H1 (cell line): ENCODE data around the gene PHOSPHO2.

ENCODE experiments used
- CREB1 ChIP-seq: IDR thresholded peaks from 2 replicates; pipeline ENCODE4 v1.6.1; 2012; ENCODE audit warnings: inconsistent platforms
- EP300 ChIP-seq, 2 experiments: IDR thresholded peaks; 1 replicate in 1 of 2; 2 replicates in 1 of 2; pipeline ENCODE4 v1.6.1; 2011 to 2012; ENCODE audit warnings: low read depth in 2 of 2, low read length in 2 of 2, mild to moderate bottlenecking in 2 of 2, borderline replicate concordance in 1 of 2, inconsistent platforms in 1 of 2, moderate library complexity in 1 of 2
- EZH2 ChIP-seq: fragments of 200-600 bp; sonication (generic); IDR thresholded peaks from 2 replicates; pipeline ENCODE4 v1.7.1; 2012; ENCODE audit warnings: low read depth, mild to moderate bottlenecking, moderate library complexity, low read length, inconsistent platforms; ENCODE audit not compliant: severe bottlenecking
- NRF1 ChIP-seq: IDR thresholded peaks from 2 replicates; pipeline ENCODE4 v1.6.1; 2011; ENCODE audit warnings: mild to moderate bottlenecking, low read depth, low read length, improper control_type of control experiment
- POLR2AphosphoS5 ChIP-seq: IDR thresholded peaks from 2 replicates; pipeline ENCODE4 v1.6.1; 2011; ENCODE audit warnings: low read depth, low read length
- RAD21 ChIP-seq, 2 experiments: IDR thresholded peaks in 1 of 2; conservative IDR thresholded peaks in 1 of 2; 2 replicates each; pipeline ENCODE4 v1.6.1; 2011; ENCODE audit warnings: low read depth in 2 of 2, low read length in 2 of 2, improper control_type of control experiment in 1 of 2, inconsistent platforms in 1 of 2, mild to moderate bottlenecking in 1 of 2, moderate library complexity in 1 of 2
- RFX5 ChIP-seq: IDR thresholded peaks from 2 replicates; pipeline ENCODE4 v1.6.1; 2011; ENCODE audit warnings: low read depth, low read length, improper control_type of control experiment, borderline replicate concordance
- RNF2 ChIP-seq: fragments of 200-900, 300-1000 bp; sonication (generic); IDR thresholded peaks from 2 replicates; pipeline ENCODE4 v1.7.1; 2016; ENCODE audit warnings: borderline replicate concordance, low read depth, mild to moderate bottlenecking, antibody characterized with exemption, low read length; ENCODE audit not compliant: poor library complexity, severe bottlenecking; ENCODE audit errors: missing control alignments
- SIN3A ChIP-seq, 2 experiments: IDR thresholded peaks in 1 of 2; conservative IDR thresholded peaks in 1 of 2; 2 replicates each; pipeline ENCODE4 v1.6.1; 2011 to 2012; ENCODE audit warnings: low read length in 2 of 2, improper control_type of control experiment in 1 of 2, low read depth in 1 of 2, mild to moderate bottlenecking in 1 of 2
- TF ChIP-seq, protein P1 (sequence below), 3 experiments: IDR thresholded peaks; 1 replicate in 2 of 3; 2 replicates in 1 of 3; pipeline versions ENCODE4 v1.5.1 to v1.6.1; 2011; ENCODE audit warnings: low read length in 3 of 3, mild to moderate bottlenecking in 3 of 3, inconsistent platforms in 2 of 3, low read depth in 1 of 3, moderate library complexity in 1 of 3; ENCODE audit not compliant: insufficient read depth in 1 of 3; ENCODE audit errors: control extremely low read depth in 1 of 3

DNA sequence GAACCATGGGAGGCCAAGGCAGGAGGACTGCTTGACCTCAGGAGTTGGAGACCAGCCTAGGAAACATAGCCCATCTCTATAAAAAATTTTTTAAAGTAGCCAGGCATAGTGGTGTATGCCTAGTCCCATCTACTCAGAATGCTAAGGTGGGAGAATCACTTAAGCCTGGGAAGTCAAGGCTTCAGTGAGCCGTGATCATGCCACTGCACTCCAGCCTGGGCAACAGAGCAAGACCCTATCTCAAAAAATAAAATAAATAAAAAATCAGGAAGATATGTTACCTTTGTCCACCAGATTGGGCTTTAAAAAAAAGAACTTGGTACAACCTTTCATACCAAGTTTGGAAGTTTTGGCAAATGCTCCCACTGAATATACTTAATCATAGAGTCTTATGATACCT lies 35.4 kb upstream of the PHOSPHO2 start:
- TF ChIP-seq CREB1 (no peak), EP300 (IDR thresholded peaks at IDR 0.05; ENCODE audit: borderline replicate concordance in 1 of 2, low read depth in 2 of 2, low read length in 2 of 2) (no peak), NRF1 (no peak), EZH2 (no peak), RNF2 (no peak), RFX5 (no peak), POLR2AphosphoS5 (no peak), SIN3A (conservative IDR thresholded peaks at IDR 0.05 in 1 of 2, IDR thresholded peaks at IDR 0.05 in 1 of 2; ENCODE audit: low read depth in 1 of 2, low read length in 2 of 2) (no peak), RAD21 (IDR thresholded peaks at IDR 0.05 in 1 of 2, conservative IDR thresholded peaks at IDR 0.05 in 1 of 2; ENCODE audit: low read depth in 2 of 2, low read length in 2 of 2) (no peak)
- TF ChIP-seq, protein P1, sequence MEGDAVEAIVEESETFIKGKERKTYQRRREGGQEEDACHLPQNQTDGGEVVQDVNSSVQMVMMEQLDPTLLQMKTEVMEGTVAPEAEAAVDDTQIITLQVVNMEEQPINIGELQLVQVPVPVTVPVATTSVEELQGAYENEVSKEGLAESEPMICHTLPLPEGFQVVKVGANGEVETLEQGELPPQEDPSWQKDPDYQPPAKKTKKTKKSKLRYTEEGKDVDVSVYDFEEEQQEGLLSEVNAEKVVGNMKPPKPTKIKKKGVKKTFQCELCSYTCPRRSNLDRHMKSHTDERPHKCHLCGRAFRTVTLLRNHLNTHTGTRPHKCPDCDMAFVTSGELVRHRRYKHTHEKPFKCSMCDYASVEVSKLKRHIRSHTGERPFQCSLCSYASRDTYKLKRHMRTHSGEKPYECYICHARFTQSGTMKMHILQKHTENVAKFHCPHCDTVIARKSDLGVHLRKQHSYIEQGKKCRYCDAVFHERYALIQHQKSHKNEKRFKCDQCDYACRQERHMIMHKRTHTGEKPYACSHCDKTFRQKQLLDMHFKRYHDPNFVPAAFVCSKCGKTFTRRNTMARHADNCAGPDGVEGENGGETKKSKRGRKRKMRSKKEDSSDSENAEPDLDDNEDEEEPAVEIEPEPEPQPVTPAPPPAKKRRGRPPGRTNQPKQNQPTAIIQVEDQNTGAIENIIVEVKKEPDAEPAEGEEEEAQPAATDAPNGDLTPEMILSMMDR (IDR thresholded peaks at IDR 0.05; ENCODE audit: control extremely low read depth in 1 of 3, insufficient read depth in 1 of 3, low read depth in 1 of 3, low read length in 3 of 3), result no peak
